HG03108 (cell line): Measurements from ENCODE around the gene EMC7.
"Not testable (repeated sequence)": the region's sequence is repeated elsewhere in the genome, so short reads cannot be mapped to it uniquely, and the experiment has no call there.

Source experiments
- ATAC-seq: cut with Tn5 transposase; IDR thresholded peaks from one replicate; pipeline ENCODE4 v1.9.1; 2021; ENCODE audit warnings: moderate library complexity; ENCODE audit not compliant: unreplicated experiment

The EMC7 gene

GRCh38 chr15:34099914-34100313, 1.7 kb downstream of the EMC7 start:
- no peak for ATAC-seq

DNA sequence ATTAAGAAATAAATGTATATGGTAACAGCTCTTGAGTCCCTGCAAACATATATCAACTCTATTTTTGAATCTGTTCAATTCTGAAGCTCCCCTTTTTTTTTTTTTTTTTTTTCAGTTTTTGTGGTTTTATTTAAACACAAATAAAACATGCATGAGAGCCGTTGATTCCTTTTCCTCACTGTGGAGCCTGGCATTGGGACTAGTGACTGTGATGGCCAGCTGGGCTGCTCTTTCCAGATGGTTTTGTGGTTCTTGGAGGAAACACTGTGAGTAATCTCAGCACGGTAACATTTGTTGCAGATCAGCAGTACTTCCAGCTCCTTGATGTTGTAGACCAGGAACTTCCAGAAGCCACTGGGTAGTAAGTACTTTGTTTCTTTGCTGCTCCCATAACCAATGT, 15.9 kb downstream of the EMC7 start:
- ATAC-seq = no peak

- no peak for ATAC-seq
Measured at GRCh38 chr15:34084086-34084485, 17.6 kb downstream of the EMC7 start.

DNA sequence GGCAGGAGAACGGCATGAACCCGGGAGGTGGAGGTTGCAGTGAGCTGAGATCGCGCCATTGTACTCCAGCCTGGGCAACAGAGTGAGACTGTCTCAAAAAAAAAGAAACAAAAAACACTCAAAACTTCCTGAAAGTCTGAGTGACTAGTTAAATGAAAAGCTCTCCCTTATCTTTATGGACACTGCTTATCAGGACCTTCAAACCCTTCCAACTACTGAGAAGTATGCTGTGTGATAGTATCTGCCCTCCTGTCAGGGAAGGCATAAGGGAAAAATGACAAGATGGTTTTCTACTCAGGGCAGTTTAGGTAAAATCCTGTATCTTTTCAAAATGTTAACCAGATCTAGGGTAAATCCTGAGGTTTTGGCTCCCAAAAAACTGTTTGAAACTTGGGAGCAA, 21.8 kb downstream of the EMC7 start:
- ATAC-seq = no peak

DNA sequence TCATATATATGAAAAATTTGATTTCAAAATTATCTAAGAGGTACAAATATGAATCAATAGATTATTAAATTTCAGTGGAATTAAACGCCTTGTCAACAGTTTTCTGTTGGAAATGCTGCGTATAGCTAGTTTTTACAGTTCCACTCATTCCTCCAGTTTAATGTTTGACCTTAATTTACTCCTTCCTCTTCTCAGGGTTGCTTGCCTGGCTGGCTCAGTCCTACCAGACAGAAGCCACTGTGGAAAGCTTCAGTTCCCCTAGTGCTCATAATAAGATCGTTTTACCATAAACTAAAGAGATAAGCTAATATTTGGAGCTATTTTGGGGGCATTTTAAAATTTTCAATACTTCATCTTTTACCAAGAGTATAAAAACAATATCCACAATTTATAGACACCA, 22.8 kb downstream of the EMC7 start:
- no peak for ATAC-seq

DNA sequence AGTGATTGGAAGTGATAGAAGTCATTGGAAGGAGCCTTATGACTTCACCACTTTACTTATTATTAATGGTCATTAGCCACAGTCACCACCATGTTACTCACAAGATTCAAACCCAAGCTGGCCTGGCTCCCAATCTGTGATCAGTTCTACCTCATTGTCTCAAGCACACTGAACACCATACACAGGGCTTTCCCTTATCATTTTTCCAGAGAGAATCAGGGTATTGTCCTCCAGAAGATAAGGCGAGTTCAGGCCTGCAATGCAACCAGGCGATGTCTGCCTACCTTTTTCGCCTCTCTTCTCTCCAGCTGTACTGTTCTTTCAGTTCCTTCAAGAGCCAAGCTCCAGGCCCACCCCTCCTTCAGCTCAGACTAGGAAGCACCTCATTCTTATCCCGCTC, 24.9 kb downstream of the EMC7 start:
- no peak for ATAC-seq

DNA sequence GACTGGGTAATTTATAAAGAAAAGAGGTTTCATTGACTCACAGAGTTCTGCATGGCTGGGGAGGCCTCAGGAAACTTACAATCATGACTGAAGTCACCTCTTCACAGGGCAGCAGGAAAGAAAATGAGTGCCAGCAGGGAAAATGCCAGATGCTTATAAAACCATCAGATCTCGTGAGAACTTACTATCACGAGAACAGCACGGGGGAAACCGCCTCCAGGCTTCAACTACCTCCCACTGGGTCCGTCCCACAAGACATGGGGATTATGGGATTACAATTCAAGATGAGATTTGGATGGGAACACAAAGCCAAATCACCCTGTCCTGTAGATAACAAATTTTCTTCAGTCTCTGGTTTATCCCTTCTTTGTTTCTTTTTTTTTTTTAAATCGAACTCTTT, 31.7 kb downstream of the EMC7 start:
- ATAC-seq = no peak

DNA sequence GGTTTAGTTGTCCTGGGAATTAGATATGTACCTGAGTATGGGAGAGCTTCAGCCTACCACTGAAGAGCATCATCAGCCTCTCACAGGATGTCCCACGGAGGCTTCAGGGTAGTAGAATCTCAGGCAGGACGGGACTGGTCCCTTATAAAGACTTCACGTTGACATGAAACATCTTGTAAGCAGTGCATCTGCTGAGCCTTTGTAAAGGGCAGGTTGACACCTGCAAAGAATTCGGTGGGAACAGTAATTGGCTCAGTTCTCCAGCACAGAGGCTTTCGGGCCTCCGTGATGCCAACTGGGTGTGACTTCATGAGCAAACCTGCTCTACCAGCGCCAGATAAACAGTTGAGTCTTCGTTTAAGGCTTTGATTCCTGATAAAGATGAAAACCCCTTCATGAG, 35.7 kb downstream of the EMC7 start:
- no peak for ATAC-seq

GRCh38 chr15:34065261-34065660, 36.4 kb downstream of the EMC7 start:
- no peak for ATAC-seq

DNA sequence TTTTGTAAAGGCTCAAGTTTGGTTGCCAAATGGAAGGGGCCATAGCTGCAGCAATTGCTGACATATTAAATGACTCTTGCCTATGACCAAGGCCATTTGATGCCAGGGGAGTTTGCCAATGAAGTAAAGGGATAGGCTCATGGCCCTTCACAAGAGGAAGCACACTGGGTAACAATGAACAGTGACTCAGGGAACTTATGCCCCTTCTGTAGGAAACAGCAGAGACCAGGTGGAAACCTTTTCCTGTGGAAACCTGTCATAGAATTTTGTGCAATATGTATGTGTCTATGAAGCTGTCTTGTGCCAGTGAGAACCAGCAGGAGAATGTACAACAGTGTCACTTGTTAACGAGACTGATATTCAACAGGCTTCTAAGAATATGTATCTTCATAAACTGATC, 37.2 kb downstream of the EMC7 start:
- ATAC-seq = no peak

DNA sequence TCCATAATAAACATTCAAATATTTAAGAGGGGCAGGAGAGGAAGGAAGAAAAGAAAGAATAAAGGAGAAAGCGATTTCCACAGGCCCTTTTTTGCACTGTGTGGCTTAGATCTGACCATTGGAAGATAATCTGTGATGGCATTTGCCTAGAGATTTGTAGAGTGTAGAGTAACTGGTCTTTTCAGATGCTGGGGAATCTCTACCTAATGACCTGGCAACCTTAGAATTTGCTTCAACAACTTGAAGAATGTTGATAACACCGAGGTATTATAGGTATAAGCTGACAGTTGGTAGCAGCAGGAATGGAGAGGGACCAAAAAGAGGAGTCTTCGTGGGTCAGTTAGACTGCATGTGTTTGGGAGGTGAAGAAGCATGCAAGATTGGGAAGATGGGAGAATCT, 41.7 kb downstream of the EMC7 start:
- ATAC-seq = no peak

DNA sequence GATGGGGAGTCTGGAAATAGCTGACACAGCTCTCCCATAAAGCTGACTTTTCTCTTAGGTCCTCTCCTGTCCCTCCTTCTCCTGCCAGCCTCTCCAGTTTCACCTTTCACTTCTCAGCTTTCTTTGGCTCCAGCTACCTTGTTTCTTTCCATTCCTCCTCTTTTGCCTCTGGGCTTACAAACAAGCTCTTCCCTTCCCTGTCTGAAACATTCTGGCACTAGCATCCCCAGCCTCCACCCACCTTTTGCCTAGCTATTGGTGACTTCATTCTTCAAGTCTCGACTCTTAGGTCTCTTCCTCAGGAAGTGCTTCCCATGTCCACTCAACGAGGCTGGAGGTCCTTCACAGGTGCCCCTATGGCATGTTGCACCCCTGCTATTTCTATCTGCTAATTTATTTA, 42.2 kb downstream of the EMC7 start:
- no peak for ATAC-seq

DNA sequence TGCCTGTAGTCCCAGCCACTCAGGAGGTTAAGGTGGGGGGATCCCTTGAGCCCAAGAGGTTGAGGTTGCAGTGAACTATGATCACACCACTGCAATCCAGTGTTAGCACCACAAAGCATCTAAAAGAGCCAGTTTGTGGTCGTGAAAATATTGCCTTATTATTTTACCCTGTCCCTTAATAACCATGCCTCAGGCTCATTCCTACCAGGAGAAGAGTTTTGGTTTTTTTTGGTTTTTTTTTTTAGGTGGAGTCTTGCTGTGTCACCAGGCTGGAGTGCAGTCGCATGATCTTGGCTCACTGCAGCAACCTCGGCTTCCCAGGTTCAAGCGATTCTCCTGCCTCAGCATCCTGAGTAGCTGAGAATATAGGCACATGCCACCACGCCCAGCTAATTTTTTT, 44.8 kb downstream of the EMC7 start:
- no peak for ATAC-seq

DNA sequence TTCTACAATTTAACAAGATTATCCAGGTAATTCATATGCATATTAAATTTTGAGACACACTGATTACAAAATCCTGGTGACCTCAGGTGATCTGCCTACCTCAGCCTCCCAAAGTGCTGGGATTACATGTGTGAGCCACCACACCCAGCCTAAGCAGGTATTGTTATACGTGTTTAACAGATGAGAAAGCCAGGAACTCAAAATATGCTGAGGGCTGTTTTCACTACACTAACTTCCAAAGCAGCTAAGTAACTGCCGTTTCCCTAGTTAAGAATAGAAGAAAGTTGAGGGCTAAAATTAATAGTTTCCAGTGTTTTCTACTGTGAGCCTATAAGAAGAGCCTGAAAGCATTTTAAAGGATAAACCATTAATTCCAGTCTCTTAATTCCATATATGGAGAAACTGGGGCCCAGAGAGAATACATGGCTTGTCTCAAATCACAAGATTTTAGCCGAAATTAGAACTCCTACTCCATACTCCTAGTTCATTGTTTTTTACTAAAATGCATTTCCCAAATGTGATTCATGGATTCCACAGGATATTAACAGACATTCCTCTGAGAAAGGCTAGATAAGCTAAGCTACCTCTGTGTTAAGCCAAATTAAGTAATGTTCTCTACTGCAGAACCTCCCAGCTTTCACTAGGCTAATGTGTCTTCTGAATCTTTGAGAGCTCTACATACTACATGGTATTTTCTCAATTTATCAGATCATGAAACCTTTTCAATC, 45.6 kb downstream of the EMC7 start:
- no peak for ATAC-seq

- ATAC-seq = no peak
Measured at GRCh38 chr15:34054081-34054707, 47.5 kb downstream of the EMC7 start.

GRCh38 chr15:34050385-34050784, 51.3 kb downstream of the EMC7 start:
- ATAC-seq = not testable (repeated sequence)

DNA sequence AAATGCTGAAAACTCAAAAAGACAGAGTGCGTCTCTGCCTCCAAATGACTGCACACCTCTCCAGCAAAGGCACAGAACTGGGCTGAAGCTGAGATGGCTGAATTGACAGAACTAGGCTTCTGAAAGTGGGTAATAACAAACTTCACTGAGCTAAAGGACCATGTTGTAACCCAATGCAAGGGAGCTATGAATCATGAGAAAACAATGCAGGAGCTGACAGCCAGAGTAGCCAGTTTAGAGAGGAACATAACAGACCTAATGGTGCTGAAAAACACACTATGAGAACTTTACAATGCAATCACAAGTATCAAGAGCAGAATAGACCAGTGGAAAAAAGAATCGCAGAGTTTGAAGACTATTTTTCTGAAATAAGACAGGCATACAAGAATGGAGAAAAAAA, 52.5 kb downstream of the EMC7 start:
- no peak for ATAC-seq

DNA sequence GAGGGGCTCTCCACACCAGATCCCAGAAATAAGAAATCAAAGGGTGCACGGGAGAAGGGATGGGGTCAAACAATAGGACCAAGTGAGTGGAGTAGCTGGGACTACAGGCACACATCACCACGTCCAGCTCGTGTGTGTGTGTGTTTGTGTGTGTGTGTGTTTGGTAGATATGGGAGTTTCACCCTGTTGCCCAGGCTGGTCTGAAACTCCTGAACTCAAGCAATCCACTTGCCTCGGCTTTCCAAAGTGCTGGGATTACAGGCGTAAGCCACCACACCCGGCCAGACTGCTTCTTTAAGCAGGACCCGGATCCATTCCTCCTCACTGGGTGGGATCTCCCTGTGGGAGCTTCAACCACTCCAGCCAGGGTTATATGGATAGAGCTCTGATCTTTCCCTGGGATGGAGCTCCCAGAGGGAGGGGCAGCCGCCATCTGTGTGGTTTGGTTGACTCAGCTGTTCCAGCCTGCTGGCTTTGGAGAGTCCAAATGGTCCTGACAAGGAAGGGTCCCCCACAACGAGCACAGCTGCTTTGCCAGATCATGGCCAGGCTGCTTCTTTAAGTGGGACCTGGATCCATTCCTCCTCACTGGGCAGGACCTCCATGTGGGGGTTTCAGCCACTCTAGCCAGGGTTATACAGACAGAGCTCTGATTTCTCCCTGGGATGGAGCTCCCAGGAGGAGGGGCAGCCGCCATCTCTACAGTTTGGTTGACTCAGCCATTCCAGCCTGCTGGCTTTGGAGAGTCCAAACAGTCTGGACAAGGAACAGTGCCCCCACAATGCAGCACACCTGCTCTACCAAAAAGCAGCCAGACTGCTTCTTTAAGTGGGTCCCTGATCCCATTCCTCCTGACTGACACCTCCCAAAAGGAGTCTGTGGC, 53.5 kb downstream of the EMC7 start:
- ATAC-seq = no peak

- no peak for ATAC-seq
Measured at GRCh38 chr15:34046471-34047145, 55.1 kb downstream of the EMC7 start.

GRCh38 chr15:34043813-34044212, 57.8 kb downstream of the EMC7 start:
- no peak for ATAC-seq

- no peak for ATAC-seq
Measured at GRCh38 chr15:34043391-34043790, 58.3 kb downstream of the EMC7 start.

DNA sequence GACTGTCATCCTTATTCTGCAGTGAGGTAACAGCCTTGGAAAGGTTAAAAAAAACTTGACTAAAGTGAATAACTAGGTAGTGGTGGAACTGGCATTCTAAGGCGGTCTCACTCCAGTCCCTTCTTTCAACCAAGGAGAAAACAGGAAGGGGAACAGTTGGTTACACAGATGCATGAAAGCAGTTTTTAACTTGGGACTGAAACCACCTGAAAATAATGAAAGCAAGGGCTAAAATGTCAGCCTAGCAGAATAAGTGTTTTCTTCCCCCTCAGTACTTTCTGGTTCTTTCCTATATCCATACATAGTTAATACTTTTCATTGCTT, 61.9 kb downstream of the EMC7 start:
- ATAC-seq = no peak
